ENCODE measurements around the gene FBRSL1.
A peak's percentile ranks its signal among the peaks of the same experiment; 100 is the strongest.

FBRSL1 gene

DNA sequence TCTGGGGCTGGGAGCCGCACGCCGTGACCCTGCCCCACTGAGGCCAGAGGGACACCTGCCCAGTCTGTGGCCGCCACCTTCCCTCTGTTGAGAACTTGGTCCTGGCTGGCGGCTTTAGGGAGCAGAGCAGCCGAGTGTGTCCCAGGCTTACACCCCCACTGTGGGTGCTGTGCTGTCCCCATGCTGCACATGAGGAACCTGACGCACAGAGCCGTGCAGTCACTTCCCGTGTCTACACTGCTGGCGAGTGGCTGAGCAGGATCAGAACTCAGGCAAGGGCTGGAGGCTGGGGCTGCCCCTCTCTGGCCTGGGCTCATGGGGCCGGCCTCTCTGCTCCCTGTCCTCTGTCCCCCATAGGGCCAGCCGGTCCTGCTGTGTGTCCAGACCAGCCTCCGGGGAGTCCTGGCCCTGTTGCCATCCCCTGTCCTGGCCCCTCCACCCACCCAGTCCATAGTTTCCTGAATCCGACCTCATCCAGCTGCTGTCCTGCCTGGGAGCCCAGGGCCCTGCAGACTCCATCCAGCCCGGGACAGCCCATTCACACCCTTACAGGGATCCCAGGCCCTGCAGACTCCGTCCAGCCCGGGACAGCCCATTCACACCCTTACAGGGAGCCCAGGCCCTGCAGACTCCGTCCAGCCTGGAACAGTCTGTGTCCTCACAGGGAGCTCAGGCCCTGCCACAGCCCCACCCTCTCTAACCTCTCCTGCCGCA lies 10.3 kb downstream of the FBRSL1 start:
- DNase-seq, result no peak

DNA sequence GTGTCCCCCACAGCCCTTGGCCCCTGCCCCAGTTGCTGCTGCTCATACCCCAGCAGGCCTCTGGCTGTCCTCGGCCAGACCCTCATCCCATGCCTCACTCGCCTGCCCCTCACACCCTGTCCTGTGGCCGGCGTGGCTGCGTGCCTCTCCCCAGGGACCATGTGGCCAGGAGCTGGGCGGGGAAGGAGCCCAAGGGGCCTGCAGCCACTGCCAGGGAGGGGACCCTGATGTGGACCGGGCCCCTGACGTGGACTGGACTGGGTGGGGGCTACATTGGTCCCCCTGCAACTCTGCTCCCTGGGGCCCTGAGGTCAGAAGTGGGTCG lies 10.9 kb downstream of the FBRSL1 start:
- DNase-seq, result no peak

DNA sequence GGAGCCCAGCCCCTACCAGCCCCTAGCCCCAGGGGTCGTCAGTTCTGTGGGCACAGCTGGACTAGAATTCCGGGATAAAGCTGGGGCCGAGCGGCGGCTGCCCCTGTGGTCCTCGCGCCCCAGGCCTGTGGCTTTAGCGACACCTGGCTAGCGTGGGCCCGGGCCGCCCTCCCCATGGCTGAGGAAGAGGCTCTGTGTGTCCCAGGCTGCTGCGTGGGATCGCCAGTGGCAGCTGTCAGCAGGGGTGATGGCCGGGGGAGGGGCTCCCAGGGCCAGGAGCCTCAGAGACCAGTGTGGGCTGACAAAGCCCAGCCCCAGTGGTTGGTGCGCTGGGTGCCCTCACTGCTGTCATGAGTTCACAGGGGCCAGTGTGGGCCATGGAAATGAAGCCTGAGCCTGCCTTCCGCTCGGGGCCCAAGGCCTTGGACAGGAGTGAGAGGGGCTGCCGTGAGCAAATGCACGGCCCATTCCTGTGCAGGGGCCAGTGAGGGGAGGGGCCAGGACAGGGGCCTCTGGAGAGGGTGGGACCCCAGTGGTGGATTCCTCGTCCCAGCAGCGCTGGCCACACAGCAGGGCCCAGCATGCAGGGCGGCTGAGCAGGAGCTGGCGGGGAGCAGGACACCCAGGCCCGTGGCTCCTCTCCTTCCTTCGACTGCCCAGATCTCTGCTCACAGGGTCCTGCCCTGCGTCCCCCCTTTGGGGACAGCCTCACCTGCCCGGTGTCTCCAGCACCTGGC lies 11.4 kb downstream of the FBRSL1 start:
- DNase-seq, result no peak

DNA sequence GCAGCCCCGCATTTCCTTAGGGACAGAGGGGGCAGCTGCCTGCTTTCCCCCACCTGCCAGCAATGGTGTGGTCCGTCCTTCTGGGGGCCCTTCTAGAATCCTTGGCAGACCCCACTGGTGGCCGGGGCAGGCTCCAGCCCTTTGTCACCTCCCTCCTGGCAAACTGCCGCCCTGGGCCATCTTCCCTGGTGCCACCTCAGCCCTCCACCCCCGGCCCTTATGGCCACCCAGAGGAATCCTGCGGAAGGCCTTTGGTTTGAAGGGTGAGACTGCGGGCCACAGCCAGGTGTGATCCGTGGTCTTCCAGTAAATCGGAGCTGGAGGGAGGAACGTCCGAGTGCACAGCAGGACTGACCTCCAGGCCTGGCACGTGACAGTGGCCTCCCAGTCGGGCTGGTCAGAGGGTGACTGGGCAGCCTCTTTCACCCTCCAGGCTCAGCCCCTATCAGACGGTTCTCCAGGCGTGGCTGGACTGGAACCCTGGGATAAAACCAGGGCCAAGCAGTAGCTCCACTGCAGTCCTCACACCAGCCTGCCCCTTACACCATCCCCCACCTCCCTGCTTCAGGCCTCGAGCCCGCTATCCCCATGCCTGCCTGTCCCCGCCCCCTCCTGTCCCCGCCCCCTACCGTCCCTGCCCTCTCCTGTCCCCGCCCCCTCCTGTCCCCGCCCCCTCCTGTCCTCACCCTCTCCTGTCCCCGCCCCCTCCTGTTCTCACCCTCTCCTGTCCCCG lies 12.4 kb downstream of the FBRSL1 start:
- peak; percentile 16 for DNase-seq

DNA sequence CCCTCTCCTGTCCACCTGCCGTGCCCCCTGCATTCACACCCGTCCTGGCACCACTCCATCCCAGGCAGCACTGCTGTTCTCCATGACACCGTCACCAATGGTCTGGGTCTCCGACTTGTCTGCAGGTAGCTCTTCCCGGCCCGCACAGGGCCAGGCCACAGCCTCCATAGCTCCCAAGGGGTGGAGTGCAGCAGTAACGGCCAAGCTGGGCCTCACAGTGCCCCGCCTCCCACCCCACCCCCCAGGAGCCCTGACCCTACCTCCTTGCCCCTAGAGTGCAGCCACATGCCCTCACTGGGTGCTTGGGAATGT lies 12.9 kb downstream of the FBRSL1 start:
- no peak for DNase-seq

DNA sequence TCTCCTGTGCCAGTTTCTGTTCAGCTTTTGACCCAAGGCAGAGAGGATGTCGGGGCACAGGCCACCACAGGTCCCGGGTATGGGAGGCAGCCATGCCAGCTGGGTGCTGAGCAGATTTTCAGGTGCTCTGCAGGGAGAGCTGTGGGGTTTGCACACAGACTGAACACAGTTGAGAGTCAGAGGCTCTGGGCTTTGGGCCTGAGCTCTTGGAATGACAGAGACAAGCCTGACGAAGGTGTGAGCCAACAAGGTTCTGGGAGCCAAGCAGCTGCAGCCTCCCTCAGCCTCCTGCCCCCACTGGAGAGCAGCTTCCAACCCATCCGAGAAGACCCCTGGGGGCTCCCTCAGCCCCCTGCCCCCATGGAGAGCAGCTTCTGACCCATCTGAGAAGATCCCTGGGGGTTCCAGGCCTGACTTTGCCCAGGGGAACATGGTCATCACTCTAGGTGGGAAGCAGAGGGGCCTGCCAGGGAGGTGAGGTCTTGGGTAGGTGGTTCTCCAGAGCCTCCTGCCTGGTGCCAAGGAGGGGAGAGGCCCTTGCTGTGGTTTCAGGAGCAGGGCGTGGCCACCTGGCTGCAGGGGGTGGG lies 13.8 kb downstream of the FBRSL1 start:
- no peak for DNase-seq

DNA sequence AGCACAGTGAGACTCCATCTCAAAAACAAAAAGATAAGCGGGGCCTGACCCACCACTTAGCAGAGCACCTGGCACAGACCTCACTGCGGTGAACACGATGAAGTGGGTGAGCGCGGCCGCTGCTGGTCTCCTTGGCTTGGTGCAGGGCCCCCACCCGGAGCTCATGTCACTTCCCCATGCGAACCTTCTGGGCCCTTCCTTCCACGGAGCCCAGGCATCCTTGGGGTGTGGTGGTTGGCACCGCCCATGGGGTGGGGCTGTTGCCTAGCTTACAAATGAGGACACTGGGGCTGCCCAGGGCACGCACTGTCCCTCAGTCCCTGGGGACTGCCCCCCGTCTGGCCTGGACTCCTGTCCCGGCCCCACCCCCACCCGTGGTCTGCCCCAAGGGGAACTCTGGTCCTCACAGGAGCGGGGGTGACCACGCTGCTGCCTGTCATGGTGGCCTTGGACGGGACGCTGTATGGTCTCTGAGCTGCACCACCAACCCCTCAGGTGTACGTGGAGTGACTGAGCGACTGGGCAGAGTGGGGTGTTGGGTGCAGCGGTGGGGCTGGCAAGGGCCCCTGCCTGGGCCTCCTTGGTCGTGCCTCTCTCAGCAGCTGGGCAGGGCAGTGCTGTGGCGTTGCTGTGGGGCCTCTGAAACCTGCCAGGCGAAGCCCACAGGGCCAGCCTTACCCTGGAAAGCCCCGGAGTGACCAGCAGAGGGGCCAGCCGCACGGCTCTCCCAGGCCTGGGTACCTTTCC lies 15.3 kb downstream of the FBRSL1 start:
- peak; percentile 50 for DNase-seq

DNA sequence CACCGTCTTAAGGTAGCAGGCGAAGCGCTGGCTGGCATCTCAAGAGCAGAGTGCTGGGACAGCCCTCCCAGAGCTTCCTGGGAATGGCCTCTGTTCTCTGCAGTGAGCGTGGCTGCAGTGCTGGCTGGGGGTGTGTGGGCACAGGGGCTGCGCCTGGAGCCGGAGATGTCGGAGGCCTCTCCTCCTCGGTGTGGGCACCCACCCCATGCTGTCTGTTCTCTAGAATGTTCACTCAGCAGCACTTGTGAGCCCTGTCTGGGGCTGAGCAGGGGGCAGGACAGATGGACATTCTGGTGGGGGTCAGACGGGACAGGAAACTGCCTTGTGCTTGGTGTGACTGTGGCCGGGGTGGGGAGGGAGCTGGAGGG lies 15.9 kb downstream of the FBRSL1 start:
- DNase-seq, result no peak

DNA sequence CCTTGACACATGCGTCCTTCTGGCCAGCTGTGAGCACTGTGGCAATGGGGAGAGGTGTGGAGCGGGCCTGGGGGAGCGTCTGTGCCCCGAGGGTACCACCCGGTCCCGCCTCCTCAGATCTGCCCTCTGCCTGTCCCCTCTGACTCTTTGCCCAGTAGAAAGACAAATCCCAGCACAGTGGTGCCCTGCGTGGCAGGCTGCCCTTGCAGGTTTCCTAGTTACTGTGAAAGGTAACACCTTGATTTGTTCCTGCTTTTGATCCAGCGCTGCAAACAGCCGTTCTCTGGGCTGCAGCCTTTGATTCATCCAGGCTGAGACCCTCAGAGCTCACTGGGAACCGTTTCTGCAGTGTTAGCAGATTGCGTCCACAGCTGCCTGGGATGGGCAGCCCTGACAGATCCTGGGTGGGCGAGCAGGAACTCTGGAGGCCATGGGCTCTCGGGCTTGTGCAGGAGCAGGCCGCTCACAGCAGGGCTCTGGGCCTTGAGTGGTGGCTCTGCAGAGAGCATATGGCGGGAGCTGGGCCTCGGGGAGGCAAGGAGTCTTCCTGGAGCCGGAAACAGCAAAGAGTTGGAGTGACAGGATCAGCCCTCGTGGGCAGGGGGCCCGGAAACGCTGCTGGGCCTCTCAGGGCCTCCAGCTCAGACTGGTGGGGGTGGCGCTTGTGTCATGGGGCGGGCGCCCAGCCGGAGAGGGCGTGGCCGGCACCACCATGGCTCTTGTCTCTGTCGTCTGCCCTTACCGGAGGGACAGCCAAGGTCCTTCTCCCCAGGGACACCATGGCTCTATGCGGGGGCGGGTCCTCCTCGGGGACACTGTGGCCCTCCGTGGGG lies 16.6 kb downstream of the FBRSL1 start:
- peak; percentile 68 for DNase-seq

DNA sequence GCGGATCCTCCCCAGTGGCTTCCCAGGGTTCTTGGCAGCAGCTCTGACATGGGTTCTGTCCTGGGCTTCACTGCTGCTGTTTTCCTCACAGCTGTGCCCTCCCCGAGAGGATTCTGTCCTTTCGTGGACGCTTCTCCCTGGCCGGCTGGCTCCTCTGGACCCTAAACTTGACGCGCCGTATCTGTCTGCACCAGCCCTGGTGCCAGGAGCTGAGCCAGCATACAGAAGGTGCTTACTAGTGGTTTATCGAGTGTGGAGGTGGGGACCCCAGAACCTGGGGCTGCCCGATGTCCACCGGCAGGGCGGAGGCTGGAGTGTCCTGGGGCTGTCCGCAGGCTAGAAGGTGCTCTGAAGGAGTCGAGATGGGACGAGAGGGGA lies 17.2 kb downstream of the FBRSL1 start:
- DNase-seq, result no peak

DNA sequence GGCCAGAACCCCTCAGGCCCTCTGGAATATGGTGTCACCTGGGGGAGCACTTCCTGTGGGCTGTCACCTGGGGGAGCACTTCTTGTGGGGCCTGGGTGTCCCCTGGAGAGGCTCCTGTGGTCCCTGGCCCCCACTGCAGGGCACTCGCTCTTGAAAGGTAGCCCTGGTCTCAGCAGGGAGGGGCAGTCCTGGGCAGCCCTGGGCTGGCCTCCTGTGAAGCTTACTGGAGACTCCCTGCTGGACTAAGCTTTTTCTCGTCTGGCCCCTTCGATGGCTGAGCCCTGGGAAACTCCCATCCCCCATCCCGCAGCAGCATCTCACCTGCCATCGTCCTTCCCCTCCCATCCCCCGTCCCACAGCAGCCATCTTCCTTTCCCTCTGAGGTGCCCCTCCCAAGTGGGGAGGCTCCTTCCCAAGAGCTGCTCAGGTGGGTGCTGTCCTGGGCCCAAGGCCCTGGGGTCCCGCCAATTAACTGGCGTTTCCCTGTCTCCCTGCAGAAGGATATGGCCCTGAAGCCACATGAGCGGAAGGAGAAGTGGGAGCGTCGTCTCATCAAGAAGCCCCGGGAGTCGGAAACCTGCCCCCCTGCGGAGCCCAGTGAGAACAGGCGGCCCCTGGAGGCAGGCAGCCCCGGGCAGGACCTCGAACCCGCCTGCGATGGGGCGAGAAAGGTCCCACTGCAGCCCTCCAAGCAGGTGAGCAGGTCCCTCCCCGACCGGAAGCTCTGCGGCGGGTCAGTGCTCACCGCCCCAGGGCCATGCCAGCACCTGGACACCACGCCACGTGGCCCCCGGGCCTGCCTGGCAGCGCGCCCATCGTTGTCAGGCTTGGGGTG lies 17.9 kb downstream of the FBRSL1 start:
- no peak for DNase-seq

DNA sequence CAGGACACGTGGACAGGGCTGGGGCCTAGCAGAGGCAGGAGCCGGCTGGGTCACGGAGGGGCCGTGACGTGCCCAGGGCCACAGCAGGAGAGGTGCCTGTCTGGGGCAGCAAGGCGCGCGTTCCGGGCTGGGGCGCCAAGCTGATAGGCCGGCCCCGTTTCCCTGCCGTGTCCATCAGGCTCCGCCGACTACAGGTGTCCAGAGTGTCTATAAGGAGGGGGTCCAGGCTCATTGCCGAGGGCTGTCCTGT lies 18.5 kb downstream of the FBRSL1 start:
- DNase-seq, result no peak

DNA sequence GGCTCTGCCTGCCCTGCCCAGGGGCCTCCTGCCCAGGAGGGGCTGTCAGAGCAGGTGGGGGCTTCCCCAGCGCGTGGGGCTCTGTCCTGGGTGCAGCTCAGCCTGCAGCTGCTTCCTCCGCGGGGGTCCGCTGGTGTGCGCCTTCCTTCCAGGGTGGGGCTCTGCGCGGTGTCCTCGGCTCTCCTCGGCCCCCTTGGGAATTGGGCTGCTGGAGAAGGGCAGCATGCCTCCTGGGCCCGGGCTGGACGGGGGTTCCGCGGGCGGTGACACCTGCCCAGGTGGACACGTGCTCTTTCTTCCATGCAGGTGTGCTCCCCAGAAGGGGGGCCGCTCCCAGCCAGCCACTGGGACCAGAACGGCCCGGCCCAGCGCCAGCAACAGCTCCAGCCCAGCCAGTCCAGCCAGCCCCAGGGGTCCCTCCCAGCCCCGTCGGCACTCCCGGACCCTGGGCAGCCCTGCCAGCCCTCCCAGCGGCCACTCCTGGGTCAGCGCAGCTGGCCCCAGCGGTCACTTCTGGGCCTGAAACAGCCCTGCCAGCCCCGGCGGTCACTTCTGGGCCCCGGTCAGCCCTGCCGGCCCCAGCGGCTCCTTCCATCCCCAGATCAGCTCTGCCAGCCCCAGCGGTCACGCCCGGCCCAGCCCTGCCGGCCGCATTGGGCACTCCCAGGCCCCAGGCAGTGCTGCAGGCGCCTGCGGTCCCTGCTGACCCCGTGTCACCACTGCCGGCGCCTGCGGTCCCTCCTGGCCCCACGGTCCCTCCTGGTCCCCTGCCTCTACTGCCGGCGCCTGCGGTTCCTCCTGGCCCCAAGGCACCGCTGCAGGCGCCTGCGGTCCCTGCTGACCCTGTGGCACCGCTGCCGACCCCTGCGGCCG lies 19.1 kb downstream of the FBRSL1 start:
- DNase-seq, result no peak

DNA sequence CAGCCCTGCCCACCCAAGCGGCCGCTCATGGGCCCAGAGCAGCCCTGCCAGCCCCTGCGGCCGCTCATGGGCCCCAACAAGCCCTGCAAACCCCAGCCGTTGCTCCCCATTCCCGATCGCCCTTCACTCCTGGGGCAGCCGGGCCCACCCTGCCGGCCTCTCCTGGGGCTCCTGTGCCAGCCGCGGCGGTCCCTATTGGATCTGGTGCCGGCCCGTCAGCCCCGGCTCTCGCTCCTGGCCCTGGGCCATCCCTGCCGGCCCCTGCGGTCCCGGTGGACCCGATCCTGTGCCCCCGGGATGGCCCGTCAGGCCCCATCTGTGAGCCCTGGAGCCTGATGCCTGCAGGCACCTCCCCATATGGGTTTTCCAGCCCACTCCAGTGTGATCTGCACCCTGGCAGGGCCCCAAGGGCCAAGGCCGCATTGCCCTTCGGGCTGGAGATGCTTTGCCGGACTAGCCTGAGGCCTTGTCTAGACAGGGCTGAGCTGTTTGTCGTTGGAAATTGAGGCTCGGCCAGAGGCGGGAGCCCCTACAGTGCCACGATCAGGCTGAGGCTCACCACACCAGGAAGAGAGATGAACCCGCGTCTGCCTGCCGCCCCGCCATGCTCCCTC lies 20.3 kb downstream of the FBRSL1 start:
- no peak for DNase-seq

DNA sequence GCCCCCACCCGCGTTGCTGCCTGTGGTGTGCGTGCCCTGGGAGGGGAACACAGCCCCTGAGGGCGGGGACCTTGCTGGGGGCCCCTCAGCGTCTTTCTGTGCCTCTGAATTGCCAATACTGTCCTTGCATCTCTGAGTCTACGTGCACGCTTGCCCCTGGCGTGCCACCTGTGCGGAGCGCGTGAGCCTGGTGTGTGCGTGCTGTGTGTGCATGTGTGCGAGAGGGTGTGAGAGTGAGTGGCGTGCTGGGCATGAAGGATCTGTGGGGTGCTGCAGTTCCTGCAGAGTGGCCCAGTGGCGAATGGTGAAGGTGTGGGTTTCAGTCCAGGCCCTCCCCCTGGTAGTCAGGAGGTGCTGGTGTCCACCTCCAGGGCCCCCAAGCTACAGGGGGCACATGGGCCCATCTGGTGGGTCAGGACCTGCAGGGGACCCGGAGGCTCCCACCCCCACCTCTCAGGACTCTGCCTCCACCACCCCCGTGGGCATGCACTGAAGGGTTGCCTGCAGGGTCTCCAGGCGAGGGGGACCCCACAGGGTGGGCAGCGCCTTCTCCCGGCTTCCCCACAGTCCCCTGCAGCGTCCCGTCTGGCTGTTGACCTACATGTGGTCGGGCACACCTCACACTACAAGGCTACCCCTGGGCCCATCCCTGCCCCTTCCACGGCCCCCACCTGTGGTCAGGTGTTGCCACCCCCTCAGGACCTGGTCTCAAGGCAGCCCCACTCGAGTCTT lies 21.0 kb downstream of the FBRSL1 start:
- DNase-seq, result no peak

DNA sequence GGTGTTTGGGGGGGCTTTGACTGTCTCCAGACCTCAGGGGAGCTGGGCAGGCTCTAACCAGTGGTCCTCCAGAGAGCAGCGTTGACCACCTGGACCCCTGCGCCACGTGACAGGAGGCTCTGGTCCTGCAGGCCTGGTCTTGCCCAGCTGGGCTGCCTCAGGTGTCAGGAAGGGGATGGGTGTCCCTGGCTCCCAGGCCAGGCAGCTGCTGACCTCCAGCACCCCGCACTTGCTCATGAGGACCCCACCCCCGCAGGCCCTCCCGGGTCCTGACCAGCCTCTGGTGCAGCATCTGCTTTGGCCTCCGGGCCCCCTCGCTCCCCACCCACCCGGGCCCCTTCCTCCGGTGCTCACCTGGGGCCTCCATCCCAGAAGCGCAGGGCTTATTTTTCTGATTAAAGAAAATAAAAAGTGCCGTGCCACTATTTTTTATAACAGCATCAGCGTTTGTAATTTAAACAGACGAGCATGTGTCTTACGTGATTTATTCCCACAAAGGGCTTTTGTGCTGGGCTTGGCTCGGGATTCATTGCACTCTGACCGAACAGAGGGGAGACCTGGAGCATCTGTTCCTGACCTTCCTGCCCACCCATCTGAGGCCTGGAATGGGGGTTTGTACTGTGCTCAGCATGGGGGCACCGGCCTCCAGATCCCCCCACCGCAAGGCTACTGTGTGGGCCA lies 21.7 kb downstream of the FBRSL1 start:
- no peak for DNase-seq

DNA sequence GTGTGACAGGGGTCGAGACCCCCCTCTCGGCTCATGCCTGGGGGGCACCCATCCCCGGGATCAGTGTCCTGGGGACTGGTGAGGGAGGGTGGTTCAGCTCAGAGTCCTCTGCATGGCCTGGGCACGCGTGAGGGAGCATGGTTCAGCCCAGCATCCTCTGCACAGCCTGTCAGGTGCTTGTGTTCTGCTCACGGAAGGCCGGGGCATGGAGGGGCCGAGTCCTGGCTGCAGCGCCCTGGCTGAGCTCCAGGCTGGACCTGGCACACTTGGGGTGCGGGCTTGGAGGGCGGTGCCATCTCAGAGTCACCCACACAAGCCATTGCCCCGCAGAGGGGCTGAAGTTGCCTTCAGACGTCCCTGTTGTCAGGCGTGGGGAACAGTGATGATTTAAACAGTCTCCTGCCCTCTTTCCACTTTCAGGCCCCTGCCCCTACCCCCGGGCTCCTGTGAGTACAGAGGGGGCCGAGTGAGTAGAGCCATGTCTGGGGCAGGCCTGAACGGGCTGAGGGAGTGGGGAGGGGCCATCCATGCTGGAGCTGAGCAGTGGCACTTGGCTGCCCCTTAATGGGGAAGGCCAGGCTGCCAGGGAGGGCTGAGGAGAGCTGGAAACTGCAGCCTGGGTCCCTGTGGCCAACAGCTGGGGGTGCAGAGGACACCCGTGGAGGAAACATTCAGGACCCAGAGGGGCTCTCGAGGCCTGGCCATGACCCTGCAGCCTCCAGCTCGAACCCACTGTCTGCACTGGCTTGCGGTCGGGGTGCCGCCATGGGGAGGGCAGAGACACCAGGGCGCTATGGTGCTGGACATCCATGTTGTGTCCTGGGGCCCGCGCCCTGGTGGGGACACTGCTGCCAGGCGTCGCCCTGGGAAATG lies 22.5 kb downstream of the FBRSL1 start:
- DNase-seq, result no peak

DNA sequence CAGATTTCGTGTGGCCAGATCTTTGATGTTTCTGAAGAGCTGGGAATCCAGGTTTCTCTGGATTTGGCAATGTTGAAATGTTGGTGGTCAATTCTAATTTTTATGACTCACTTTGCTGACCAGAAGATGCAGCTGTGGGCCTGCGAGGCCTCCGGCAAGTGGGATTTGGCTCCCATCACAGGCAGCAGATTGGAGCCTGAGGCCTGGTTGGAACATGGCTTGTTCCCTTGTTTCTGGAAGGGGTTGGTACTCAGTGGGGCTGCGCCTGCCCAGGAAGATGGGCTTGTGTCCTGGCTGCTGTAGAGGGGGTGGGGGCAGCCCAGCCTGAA lies 23.1 kb downstream of the FBRSL1 start:
- DNase-seq, result no peak
